K562 (cell line): ENCODE measurements around the gene TP53BP2.

ENCODE experiments used
- CEBPB ChIP-seq: fragments of 450-650 bp; IDR thresholded peaks from 2 replicates; pipeline ENCODE4 v1.6.1; 2016; ENCODE audit warnings: missing genetic modification characterization, missing compliant biosample characterization
- GATA2 ChIP-seq: sonication (generic); formaldehyde crosslinking; IDR thresholded peaks from 2 replicates; pipeline ENCODE4 v1.4.0; 2020; ENCODE audit warnings: mild to moderate bottlenecking, missing genetic modification reagents
- MTF1 ChIP-seq: fragments of 250-450 bp; sonication (Bioruptor Pico); IDR thresholded peaks from 2 replicates; pipeline ENCODE4 v1.9.0; 2021; ENCODE audit warnings: moderate library complexity, mild to moderate bottlenecking, inconsistent platforms, borderline replicate concordance

DNA sequence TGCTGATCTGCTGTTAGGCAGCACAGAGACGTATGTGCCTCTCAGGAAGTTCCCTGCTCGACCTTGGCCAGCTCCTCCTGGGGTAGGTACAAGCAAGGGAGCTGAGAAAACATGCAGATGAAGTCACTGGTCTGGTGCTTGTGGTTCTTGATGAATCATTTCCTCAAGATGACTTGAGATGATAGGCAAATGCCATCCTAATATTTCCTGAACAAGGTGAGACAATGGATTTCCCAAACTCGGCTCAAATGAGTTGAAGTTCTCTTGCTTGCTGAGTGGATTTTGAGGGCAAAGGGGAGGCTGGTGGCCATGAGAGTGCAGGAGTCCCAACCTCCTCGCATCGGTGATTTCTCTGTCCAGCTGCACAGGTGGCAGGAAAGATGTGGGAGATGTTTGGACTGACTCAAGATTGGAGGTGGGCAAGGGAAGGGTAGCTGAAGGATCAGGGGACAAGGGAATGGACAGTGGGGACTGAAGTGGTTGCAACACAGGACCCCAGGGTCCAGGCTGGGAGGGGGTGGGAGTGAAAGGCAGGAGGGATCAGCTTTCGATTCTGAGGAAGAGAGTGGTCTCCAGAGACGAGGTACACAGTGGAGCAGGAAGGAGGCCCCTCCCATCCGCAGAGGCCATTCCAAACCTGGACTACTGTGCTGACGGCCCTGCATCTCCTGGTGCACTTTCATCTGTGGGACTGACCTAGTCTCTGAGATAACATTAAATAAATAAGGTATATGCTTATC lies 69.5 kb downstream of the TP53BP2 start:
- TF ChIP-seq CEBPB: no peak
- peak; percentile 74; the same call in 1 of the 2 replicates for TF ChIP-seq GATA2 (CRISPR knock-in tag)
- no peak for TF ChIP-seq MTF1
